Vagina (tissue), 2 donors: ENCODE measurements around the gene LDLRAD4. TPM values are rescaled to one million over a fixed set of nuclear protein-coding genes. Genes with fewer than 3 reads are reported as not detected.

Experiments used
- DNase-seq, 2 donors: peaks; one replicate each; pipeline ENCODE4 v3.0.0-alpha.2; 2017; ENCODE audit errors: extremely low spot score in 2 of 2
- H3K27ac ChIP-seq: fragments of 200-600 bp; sonication (generic); one replicate; pipeline ENCODE4 v1.5.1; 2019
- H3K27me3 ChIP-seq: fragments of 200-600 bp; sonication (generic); one replicate; pipeline ENCODE4 v1.5.1; 2019
- H3K36me3 ChIP-seq, 2 donors: fragments of 200-600 bp; sonication (generic); one replicate each; pipeline ENCODE4 v1.5.1; 2017 to 2019
- H3K4me1 ChIP-seq: fragments of 200-600 bp; sonication (generic); one replicate; pipeline ENCODE4 v1.5.1; 2019
- H3K4me3 ChIP-seq, 2 donors: fragments of 200-600 bp; sonication (generic); 1 replicate in 1 of 2; 2 replicates in 1 of 2; pipeline ENCODE4 v1.5.1; 2016 to 2019
- H3K9me3 ChIP-seq: fragments of 200-600 bp; sonication (generic); one replicate; pipeline ENCODE4 v1.5.1; 2019
- CTCF ChIP-seq, 3 experiments: fragments of 450-650 bp in 2 of 3; fragments of 200-600 bp in 1 of 3; sonication (generic) in 1 of 3; IDR thresholded peaks; one replicate each; pipeline ENCODE4 v1.5.1; 2017 to 2019; ENCODE audit warnings: antibody characterized with exemption in 3 of 3, mild to moderate bottlenecking in 2 of 3, moderate library complexity in 2 of 3
- POLR2A ChIP-seq, 2 donors: fragments of 450-650 bp; IDR thresholded peaks; one replicate each; pipeline ENCODE4 v1.6.1; 2017; ENCODE audit warnings: antibody characterized with exemption in 2 of 2, mild to moderate bottlenecking in 2 of 2, moderate library complexity in 2 of 2
- POLR2AphosphoS5 ChIP-seq, 2 donors: sonication (generic); formaldehyde crosslinking; IDR thresholded peaks; one replicate each; pipeline ENCODE4 v1.9.0; 2017; ENCODE audit warnings: antibody characterized with exemption in 2 of 2, mild to moderate bottlenecking in 2 of 2, low read depth in 1 of 2; ENCODE audit not compliant: insufficient read depth in 1 of 2
- intact Hi-C: fragments of 100-400 bp; cut with DNase I; formaldehyde crosslinking; loops from one replicate; pipeline ENCODE4 v1.15.1; 2023
- total RNA-seq: library from RNA; depleted of rRNA; stranded (reverse); fragments of >200 nt; gene quantifications from one replicate; pipeline ENCODE4 v1.2.3, GENCODE V29; 2016

The LDLRAD4 gene
- total RNA-seq, 1 donor from 2014 or later: 24.3 TPM

GRCh38 chr18:13323186-13323585 is 104.6 kb downstream of the LDLRAD4 start:
- intact Hi-C loops: no loop called here
- no peak for DNase-seq
- TF ChIP-seq POLR2AphosphoS5 (IDR thresholded peaks at IDR 0.05; ENCODE audit: insufficient read depth in 1 of 2, low read depth in 1 of 2) (no peak), POLR2A (IDR thresholded peaks at IDR 0.05) (no peak), CTCF (IDR thresholded peaks at IDR 0.05) (no peak)
- no peaks in the 10 kb centered on the region for H3K9me3 ChIP-seq
- no peak overlapping the region for H3K27ac ChIP-seq
- peaks cover 19% of the 10 kb centered on the region for H3K4me1 ChIP-seq
- no peak overlapping the region for H3K4me3 ChIP-seq
- H3K36me3 ChIP-seq: no peaks in the 10 kb centered on the region
- H3K27me3 ChIP-seq: no peaks in the 10 kb centered on the region

GRCh38 chr18:13324880-13325279 is 106.3 kb downstream of the LDLRAD4 start:
- H3K27me3 ChIP-seq: no peaks in the 10 kb centered on the region

GRCh38 chr18:13328213-13328612 is 109.7 kb downstream of the LDLRAD4 start:
- Histone ChIP-seq H3K36me3 (no peaks in the 10 kb centered on the region), H3K27ac (no peak overlapping the region), H3K9me3 (no peaks in the 10 kb centered on the region), H3K4me1 (no peaks in the 10 kb centered on the region), H3K27me3 (no peaks in the 10 kb centered on the region), H3K4me3 (no peak overlapping the region)
- intact Hi-C loops: no loop called here
- no peak for DNase-seq
- no peak for TF ChIP-seq POLR2A (IDR thresholded peaks at IDR 0.05)

More at GRCh38 chr18:13324880-13325279, 106.3 kb downstream of the LDLRAD4 start:
- no peaks in the 10 kb centered on the region for H3K9me3 ChIP-seq
- no peaks in the 10 kb centered on the region for H3K36me3 ChIP-seq
- peaks cover 6% of the 10 kb centered on the region for H3K4me1 ChIP-seq
- H3K4me3 ChIP-seq: no peak overlapping the region
- DNase-seq: no peak
- no peak overlapping the region for H3K27ac ChIP-seq
- intact Hi-C loops: no loop called here
- TF ChIP-seq CTCF (IDR thresholded peaks at IDR 0.05): no peak
- no peak for TF ChIP-seq POLR2A (IDR thresholded peaks at IDR 0.05)
- no peak for TF ChIP-seq POLR2AphosphoS5 (IDR thresholded peaks at IDR 0.05; ENCODE audit: insufficient read depth in 1 of 2, low read depth in 1 of 2)

- Histone ChIP-seq H3K27me3 (no peaks in the 10 kb centered on the region), H3K4me1 (peaks cover 4% of the 10 kb centered on the region), H3K36me3 (no peaks in the 10 kb centered on the region), H3K4me3 (no peak overlapping the region), H3K27ac (no peak overlapping the region), H3K9me3 (no peaks in the 10 kb centered on the region)
- intact Hi-C loops: no loop called here
- TF ChIP-seq CTCF (IDR thresholded peaks at IDR 0.05) (no peak), POLR2AphosphoS5 (IDR thresholded peaks at IDR 0.05; ENCODE audit: insufficient read depth in 1 of 2, low read depth in 1 of 2) (no peak), POLR2A (IDR thresholded peaks at IDR 0.05) (no peak)
- no peak for DNase-seq
These were observed 112.4 kb downstream of the LDLRAD4 start for GRCh38 chr18:13330996-13331395.

GRCh38 chr18:13331846-13332245 is 113.3 kb downstream of the LDLRAD4 start:
- H3K4me3 ChIP-seq: no peak overlapping the region
- H3K36me3 ChIP-seq: no peaks in the 10 kb centered on the region
- no peaks in the 10 kb centered on the region for H3K27me3 ChIP-seq
- H3K9me3 ChIP-seq: no peaks in the 10 kb centered on the region
- no peak for TF ChIP-seq CTCF (IDR thresholded peaks at IDR 0.05)
- no peak for DNase-seq
- intact Hi-C loops: no loop called here
- H3K4me1 ChIP-seq: peaks cover 5% of the 10 kb centered on the region
- no peak overlapping the region for H3K27ac ChIP-seq

GRCh38 chr18:13332874-13333273 is 114.3 kb downstream of the LDLRAD4 start:
- Histone ChIP-seq H3K4me1 (peaks cover 5% of the 10 kb centered on the region), H3K27me3 (no peaks in the 10 kb centered on the region), H3K4me3 (no peak overlapping the region), H3K9me3 (no peaks in the 10 kb centered on the region), H3K36me3 (no peaks in the 10 kb centered on the region), H3K27ac (no peak overlapping the region)
- intact Hi-C loops: no loop called here
- TF ChIP-seq POLR2AphosphoS5 (IDR thresholded peaks at IDR 0.05; ENCODE audit: insufficient read depth in 1 of 2, low read depth in 1 of 2) (no peak), CTCF (IDR thresholded peaks at IDR 0.05) (no peak), POLR2A (IDR thresholded peaks at IDR 0.05) (no peak)
- no peak for DNase-seq
